ENCODE results near the gene ULK1.

DNA sequence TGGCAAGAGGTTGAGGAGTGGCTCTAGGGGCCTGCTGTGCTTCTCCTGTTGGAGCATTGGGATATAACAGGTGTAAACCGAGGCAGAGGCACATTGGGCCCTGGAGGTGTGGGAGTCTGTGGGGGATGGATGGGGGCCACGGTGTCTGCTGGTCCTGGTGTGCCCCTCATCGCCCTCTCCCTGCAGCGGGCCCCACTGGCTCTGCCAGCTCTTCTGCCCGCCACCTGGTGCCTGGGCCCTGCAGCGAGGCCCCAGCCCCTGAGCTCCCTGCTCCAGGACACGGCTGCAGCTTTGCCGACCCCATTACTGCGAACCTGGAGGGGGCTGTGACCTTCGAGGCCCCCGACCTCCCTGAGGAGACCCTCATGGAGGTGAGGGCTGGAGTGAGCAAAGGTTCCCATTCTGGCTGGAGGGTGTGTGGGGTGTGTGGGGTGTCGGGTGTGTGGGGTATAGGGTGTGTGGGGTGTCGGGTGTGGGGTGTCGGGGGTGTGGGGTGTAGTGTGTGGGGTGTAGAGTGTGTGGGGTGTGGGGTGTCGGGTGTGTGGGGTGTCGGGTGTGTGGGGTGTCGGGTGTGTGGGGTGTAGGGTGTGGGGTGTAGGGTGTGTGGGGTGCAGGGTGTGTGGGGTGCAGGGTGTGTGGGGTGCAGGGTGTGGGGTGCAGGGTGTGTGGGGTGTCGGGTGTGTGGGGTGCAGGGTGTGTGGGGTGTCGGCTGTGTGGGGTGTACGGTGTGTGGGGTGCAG is 24.1 kb downstream of the ULK1 start:
- TF ChIP-seq POLR2AphosphoS5 (IDR thresholded peaks at IDR 0.05) = no peak
- TF ChIP-seq, protein P1, sequence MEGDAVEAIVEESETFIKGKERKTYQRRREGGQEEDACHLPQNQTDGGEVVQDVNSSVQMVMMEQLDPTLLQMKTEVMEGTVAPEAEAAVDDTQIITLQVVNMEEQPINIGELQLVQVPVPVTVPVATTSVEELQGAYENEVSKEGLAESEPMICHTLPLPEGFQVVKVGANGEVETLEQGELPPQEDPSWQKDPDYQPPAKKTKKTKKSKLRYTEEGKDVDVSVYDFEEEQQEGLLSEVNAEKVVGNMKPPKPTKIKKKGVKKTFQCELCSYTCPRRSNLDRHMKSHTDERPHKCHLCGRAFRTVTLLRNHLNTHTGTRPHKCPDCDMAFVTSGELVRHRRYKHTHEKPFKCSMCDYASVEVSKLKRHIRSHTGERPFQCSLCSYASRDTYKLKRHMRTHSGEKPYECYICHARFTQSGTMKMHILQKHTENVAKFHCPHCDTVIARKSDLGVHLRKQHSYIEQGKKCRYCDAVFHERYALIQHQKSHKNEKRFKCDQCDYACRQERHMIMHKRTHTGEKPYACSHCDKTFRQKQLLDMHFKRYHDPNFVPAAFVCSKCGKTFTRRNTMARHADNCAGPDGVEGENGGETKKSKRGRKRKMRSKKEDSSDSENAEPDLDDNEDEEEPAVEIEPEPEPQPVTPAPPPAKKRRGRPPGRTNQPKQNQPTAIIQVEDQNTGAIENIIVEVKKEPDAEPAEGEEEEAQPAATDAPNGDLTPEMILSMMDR (IDR thresholded peaks at IDR 0.05; ENCODE audit: poor library complexity, severe bottlenecking) = no peak
- TF ChIP-seq, protein P2, sequence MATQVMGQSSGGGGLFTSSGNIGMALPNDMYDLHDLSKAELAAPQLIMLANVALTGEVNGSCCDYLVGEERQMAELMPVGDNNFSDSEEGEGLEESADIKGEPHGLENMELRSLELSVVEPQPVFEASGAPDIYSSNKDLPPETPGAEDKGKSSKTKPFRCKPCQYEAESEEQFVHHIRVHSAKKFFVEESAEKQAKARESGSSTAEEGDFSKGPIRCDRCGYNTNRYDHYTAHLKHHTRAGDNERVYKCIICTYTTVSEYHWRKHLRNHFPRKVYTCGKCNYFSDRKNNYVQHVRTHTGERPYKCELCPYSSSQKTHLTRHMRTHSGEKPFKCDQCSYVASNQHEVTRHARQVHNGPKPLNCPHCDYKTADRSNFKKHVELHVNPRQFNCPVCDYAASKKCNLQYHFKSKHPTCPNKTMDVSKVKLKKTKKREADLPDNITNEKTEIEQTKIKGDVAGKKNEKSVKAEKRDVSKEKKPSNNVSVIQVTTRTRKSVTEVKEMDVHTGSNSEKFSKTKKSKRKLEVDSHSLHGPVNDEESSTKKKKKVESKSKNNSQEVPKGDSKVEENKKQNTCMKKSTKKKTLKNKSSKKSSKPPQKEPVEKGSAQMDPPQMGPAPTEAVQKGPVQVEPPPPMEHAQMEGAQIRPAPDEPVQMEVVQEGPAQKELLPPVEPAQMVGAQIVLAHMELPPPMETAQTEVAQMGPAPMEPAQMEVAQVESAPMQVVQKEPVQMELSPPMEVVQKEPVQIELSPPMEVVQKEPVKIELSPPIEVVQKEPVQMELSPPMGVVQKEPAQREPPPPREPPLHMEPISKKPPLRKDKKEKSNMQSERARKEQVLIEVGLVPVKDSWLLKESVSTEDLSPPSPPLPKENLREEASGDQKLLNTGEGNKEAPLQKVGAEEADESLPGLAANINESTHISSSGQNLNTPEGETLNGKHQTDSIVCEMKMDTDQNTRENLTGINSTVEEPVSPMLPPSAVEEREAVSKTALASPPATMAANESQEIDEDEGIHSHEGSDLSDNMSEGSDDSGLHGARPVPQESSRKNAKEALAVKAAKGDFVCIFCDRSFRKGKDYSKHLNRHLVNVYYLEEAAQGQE (IDR thresholded peaks at IDR 0.05; ENCODE audit: borderline replicate concordance) = no peak
- no peak for TF ChIP-seq EP300 (conservative IDR thresholded peaks at IDR 0.05; ENCODE audit: poor library complexity, severe bottlenecking)
- TF ChIP-seq EZH2 (IDR thresholded peaks at IDR 0.05; ENCODE audit: borderline replicate concordance, insufficient read depth, low read length, poor library complexity, severe bottlenecking) = no peak
- TF ChIP-seq RAD21 (conservative IDR thresholded peaks at IDR 0.05) = no peak
- TF ChIP-seq MXI1 (conservative IDR thresholded peaks at IDR 0.05; ENCODE audit: poor library complexity, severe bottlenecking) = no peak
